ENCODE data around the gene PSD4.

Gene PSD4
- 425 to 494 reads per million in 2 donors for total RNA-seq

- peak; percentile 68 for DNase-seq
These were observed at the start of gene PSD4 for GRCh38 chr2:113173542-113174375. PSD4 (plus strand) TSS chr2:113173971; CDS start chr2:113182457, 8,486 bp downstream.

DNA sequence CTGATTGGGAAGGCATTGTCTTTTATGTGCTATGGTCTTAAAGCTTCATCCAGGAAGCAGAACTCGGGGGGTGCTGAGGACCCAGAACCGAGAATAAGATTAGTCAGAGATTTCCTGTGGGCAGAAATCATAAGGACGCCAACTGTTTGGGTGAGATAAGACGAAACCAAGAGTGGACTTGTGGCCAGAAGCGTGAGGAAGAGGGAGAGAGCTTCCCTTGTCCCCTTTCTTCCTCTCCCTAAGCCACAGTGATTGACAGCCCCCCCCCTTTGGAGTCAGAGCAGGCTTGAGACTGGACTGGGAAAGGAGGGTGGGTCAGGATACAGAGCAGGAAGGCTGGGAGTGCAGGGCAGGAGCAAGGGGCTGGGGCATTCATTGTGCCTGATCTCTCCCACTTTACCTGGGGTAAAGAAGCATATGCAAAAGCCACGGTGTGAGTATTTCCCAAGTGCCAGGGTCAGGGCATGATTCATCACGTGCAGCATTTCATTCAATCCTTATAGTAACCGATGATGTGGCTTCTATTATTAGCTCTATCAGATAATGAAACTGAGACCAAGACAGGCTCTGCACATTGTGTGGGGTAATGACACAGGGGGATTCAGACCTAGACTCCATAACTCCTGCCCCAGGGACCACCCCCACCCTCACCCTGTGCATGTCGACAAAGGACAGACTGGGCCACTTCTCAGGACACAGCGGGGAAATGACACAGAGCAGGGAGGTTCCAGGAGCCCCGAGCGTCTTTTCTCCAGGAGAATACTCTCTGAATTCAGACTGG lies 49.4 kb upstream of the PSD4 start:
- no peak for DNase-seq

DNA sequence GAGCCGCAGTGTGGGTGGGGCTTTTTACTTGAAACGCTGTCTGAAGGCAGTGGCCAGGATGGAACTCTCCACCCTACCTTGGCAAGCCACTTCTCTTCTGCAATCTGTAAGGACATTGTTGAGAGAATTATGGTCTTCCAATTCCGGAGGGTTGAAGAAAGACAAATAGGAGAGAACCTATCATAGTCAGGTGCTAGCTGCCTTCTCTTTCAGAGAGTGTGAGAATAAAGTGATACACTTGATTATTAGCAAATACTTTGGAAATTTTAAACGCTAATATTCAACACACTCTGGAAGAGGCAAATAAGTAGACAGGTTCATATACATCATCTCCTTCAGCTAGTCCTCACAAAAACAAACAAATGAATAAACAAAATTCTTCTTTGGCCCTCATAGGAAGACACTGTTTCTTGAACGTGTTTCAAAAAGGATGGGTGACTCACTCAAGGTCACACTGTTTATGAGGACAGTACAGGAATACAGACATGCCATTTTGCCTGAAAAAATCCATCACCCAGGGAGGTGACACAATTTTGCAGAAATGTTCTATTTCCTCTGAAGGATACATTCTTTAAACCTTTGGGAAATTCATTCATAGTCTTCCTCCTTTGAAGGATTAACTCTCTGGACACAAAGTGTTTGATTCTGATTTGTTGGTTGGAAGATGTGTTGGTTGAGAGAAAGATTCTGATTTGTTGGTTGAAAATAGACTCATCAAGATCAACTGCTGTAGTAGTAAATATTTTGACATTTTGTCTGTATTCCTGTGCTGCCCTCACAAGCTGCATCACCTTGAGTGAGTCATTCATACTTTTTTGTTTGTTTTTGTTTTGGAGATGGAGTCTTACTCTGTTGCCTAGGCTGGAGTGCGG lies 48.6 kb upstream of the PSD4 start:
- no peak for DNase-seq

DNA sequence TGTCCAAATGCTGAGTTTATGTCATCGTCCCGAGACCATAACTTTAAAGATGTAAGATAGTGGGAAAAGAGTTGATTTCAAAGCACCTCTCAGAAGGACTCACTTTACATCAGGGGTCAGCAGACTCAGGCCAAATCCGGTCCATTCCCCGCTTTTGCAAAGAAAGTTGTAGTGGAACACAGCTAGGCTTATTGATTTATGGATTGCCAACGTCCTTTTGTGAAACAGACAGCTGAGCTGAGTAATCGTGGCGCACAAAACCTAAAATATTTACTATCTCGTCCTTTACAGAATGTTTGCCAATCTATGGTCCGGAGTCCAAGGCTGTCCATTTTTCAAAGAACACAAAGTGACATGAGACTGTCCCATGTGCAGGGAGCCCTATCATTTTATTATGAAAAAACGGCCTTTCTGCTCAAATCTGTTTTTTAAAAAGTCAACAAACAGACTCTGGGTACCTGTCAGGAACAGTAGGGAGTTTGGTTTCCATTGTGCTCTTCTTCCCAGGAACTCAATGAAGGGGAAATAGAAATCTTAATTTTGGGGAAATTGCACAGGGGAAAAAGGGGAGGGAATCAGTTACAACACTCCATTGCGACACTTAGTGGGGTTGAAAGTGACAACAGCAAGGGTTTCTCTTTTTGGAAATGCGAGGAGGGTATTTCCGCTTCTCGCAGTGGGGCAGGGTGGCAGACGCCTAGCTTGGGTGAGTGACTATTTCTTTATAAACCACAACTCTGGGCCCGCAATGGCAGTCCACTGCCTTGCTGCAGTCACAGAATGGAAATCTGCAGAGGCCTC lies 46.7 kb upstream of the PSD4 start, which contains the start of gene IL1RN:
TSS of gene IL1RN (plus strand) at position 754 of the 801 bp plus-strand sequence. CDS start at position 781, 27 bp downstream.
- DNase-seq = no peak

DNA sequence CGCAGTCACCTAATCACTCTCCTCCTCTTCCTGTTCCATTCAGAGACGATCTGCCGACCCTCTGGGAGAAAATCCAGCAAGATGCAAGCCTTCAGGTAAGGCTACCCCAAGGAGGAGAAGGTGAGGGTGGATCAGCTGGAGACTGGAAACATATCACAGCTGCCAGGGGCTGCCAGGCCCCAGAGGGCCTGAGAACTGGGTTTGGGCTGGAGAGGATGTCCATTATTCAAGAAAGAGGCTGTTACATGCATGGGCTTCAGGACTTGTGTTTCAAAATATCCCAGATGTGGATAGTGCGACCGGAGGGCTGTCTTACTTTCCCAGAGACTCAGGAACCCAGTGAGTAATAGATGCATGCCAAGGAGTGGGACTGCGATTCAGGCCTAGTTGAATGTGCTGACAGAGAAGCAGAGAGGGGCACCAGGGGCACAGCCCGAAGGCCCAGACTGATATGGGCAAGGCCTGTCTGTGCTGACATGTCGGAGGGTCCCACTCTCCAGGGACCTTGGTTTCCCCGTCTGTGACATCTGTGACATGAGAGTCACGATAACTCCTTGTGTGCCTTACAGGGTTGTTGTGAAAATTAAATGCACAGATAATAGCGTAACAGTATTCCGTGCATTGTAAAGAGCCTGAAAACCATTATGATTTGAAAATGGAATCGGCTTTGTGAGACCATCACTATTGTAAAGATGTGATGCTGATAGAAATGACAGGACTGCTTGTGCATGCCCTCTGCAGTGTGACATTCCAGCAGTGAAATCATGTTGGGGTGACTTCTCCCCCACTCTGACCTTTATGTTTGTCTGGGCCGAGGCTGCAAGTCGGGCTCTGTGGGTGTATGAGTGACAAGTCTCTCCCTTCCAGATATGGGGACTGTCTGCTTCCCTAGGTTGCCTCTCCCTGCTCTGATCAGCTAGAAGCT lies 45.9 kb upstream of the PSD4 start:
- no peak for DNase-seq

DNA sequence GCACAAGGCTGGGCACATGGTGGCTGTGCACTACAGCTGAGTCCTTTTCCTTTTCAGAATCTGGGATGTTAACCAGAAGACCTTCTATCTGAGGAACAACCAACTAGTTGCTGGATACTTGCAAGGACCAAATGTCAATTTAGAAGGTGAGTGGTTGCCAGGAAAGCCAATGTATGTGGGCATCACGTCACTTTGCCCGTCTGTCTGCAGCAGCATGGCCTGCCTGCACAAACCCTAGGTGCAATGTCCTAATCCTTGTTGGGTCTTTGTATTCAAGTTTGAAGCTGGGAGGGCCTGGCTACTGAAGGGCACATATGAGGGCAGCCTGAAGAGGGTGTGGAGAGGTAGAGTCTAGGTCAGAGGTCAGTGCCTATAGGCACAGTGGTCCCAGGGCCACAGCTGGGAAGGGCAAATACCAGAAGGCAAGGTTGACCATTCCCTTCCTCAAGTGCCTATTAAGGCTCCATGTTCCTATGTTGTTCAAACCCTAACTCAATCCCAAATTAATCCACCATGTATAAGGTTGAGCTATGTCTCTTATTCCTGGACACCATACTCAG lies 44.2 kb upstream of the PSD4 start:
- DNase-seq = no peak

DNA sequence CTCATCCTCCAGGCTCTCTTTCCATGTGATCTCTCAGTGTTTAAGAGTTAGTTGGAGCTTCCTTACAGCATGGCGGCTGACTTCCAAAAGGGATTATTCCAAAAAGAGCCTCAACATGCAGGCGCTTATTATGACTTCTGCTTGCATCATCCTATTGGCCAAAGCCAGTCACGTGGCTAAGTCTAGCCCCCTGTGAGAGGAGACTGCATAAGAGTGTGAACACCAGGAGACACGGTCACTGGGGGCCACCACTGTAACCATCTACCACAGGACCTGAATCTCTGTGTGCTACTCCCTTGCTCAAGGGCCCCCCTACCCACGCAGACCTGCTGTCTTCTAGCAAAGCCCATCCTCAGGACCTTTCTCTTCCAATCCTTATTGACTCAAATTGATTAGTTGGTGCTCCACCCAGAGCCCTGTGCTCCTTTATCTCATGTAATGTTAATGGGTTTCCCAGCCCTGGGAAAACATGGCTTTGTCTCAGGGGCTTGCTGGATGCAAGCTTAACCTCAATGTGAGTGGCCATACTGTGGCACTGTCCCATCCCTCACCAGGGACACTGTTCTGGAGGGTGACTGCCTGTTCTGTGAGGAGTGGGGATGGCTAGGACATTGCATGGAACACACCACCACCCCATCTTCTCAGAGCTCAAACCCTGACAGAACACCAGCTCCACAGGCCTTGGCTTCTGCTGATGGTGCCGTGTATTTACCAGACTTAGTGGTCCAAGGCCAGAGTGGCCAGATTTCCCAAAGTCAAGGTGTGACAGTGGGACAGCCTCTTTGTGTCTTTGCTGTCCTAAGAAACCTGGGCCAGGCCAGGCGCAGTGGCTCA lies 42.2 kb upstream of the PSD4 start:
- DNase-seq = no peak

DNA sequence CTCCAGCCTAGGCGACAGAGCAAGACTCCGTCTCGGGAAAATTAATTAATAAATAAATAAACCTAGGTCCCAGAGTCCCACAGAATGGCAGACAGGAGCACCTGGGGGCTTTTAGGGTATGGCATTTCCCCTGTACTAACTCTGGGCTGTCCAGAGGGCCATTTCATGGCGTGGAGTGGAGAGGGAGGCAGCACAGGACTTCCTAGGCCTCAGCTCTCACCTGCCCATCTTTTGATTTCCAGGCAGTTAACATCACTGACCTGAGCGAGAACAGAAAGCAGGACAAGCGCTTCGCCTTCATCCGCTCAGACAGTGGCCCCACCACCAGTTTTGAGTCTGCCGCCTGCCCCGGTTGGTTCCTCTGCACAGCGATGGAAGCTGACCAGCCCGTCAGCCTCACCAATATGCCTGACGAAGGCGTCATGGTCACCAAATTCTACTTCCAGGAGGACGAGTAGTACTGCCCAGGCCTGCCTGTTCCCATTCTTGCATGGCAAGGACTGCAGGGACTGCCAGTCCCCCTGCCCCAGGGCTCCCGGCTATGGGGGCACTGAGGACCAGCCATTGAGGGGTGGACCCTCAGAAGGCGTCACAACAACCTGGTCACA lies 41.3 kb upstream of the PSD4 start:
- DNase-seq = no peak

GRCh38 chr2:113133704-113134598 lies 39.8 kb upstream of the PSD4 start:
- DNase-seq = no peak

GRCh38 chr2:113134717-113135116 lies 39.1 kb upstream of the PSD4 start:
- no peak for DNase-seq

- no peak for DNase-seq
These were observed 38.5 kb upstream of the PSD4 start for GRCh38 chr2:113135317-113135716.

- DNase-seq = no peak
These were observed 36.7 kb upstream of the PSD4 start for GRCh38 chr2:113136828-113137775.

DNA sequence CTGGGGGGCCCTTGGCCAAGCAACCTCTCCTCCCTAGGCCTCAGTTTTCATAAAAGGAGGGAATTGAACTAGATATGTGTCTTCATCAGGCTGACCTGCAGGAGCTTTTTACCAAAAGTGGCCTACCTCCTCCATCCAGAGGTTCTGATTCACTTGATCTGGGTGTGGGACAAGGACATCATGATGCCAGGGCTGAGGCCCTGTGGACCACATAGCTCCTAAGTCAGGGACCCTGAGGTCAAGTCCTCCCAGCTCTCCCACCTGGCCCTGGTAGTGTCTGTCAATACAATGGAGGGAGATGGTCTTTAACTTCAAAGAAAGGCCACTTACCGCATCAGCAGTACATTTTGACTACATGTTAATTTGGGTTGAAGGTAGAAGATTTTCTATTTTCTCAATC lies 35.9 kb upstream of the PSD4 start:
- DNase-seq = no peak

- DNase-seq = no peak
These were observed 35.1 kb upstream of the PSD4 start for GRCh38 chr2:113138428-113139322.

DNA sequence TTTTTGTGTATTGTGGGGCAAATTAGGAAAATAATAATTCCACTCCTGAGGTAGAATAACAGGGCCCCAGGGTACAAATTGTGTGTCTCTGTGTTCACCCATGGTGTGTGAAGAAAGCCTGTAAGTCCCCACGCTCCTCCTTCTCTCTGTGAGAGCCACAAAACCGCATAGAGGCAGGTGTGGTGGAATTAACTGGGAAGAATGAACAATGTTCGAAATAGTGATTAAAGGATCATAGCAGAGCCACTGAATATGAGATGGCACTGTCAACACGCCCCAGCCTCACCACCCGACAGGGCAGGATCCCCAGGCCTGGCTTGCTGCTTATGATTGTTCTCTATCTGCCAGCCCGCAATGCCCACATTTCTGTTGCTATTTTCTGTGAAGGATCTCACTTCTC lies 32.3 kb upstream of the PSD4 start:
- DNase-seq = no peak

- DNase-seq = no peak
These were observed 31.5 kb upstream of the PSD4 start for GRCh38 chr2:113142290-113142689.
